Hepatocyte (in vitro differentiated cells): ENCODE results near the gene ZNF273.
"Not testable (repeated sequence)": the region's sequence is repeated elsewhere in the genome, so short reads cannot be mapped to it uniquely, and the experiment has no call there.

ENCODE experiments used
- EZH2 ChIP-seq: fragments of 200-600 bp; sonication (generic); IDR thresholded peaks from 2 replicates; pipeline ENCODE4 v1.6.1; 2016; ENCODE audit warnings: antibody characterized with exemption, mild to moderate bottlenecking, borderline replicate concordance
- TF ChIP-seq, protein P1 (sequence below): fragments of 200-600 bp; sonication (generic); IDR thresholded peaks from 2 replicates; pipeline ENCODE4 v1.5.1; 2016; ENCODE audit warnings: antibody characterized with exemption, mild to moderate bottlenecking; ENCODE audit not compliant: poor library complexity

DNA sequence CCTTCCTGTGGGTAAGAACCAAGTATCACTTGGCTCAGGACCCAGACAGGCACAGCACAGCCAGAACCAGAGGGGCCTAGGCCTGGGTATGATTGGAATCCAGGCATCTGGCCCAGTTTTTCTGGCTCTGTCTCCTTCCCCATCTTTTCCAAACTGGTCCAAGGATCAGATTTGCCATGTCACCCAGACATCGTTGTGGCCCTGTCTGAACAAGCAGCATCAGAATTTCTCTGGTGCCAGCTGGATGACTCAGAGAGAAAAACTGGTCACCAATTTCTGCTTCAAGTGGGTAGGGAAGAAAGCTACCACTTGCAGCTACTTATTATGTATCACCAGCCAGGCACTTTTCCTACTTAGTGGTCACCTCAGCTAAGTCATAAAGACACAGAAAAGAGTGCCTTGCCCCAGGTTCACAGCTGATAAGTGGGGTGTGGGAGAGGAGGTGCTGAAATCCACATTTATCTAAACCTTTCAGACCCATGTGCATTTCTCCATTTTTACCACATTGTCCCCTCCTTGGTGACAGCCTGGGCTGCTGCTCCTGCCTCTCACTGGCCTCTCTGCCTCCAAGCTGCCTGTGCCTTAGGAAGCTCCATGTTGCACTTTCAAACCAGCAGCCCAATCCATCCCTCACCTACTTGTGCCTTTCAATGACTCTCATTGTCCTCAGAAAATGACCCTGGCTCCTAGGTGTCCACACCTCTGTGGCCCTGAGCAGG, 11.6 kb upstream of the ZNF273 start:
- TF ChIP-seq, protein P1, sequence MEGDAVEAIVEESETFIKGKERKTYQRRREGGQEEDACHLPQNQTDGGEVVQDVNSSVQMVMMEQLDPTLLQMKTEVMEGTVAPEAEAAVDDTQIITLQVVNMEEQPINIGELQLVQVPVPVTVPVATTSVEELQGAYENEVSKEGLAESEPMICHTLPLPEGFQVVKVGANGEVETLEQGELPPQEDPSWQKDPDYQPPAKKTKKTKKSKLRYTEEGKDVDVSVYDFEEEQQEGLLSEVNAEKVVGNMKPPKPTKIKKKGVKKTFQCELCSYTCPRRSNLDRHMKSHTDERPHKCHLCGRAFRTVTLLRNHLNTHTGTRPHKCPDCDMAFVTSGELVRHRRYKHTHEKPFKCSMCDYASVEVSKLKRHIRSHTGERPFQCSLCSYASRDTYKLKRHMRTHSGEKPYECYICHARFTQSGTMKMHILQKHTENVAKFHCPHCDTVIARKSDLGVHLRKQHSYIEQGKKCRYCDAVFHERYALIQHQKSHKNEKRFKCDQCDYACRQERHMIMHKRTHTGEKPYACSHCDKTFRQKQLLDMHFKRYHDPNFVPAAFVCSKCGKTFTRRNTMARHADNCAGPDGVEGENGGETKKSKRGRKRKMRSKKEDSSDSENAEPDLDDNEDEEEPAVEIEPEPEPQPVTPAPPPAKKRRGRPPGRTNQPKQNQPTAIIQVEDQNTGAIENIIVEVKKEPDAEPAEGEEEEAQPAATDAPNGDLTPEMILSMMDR, result not testable (repeated sequence)
- not testable (repeated sequence) for TF ChIP-seq EZH2
